RWPE1 (cell line): Measurements from ENCODE around the gene BTBD9.

Experiments used
- CTCF ChIA-PET: fragments of 350-600 bp; sonication (Branson Sonifier 250); formaldehyde crosslinking; extraction: SDS; loops from one replicate; lab custom pipeline; 2021; lab: Yijun Ruan, JAX
- POLR2A ChIA-PET: fragments of 400-600 bp; formaldehyde crosslinking; extraction: SDS; loops from one replicate; lab custom pipeline; 2020; ENCODE audit warnings: antibody characterized with exemption; ENCODE audit not compliant: low non-redundant PET; lab: Yijun Ruan, JAX
- DNase-seq: peaks from one replicate; pipeline ENCODE4 v3.0.0; 2012; ENCODE audit warnings: low spot score
- H3K27ac ChIP-seq: fragments of 450-650 bp; 2 replicates; pipeline ENCODE4 v1.5.1; 2017
- TF ChIP-seq, protein P1 (sequence below): fragments of 450-650 bp; conservative IDR thresholded peaks from 2 replicates; pipeline ENCODE4 v1.5.1; 2017; ENCODE audit warnings: low read depth, mild to moderate bottlenecking

BTBD9 gene

DNA sequence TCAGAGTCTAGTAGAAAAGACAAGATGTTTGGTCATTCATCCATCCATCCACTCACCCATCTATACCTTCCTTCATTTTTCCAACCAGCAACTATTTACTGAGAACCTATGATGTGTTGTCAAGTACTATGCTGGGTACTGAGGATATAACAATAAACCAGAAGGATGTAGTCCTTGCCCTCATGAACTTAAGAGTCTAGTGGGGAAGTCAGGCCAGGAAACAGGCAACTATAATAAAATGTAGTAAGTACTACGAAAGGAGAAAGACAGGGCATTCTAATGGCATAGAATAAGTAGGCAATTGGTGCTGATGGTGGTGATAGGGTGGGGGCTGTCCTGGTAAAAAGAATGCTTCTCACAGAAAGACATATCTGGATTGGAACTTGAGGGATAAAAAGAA, 245.7 kb downstream of the BTBD9 start:
- CTCF ChIA-PET, result no interaction called here
- POLR2A ChIA-PET, result no interaction called here
- TF ChIP-seq, protein P1, sequence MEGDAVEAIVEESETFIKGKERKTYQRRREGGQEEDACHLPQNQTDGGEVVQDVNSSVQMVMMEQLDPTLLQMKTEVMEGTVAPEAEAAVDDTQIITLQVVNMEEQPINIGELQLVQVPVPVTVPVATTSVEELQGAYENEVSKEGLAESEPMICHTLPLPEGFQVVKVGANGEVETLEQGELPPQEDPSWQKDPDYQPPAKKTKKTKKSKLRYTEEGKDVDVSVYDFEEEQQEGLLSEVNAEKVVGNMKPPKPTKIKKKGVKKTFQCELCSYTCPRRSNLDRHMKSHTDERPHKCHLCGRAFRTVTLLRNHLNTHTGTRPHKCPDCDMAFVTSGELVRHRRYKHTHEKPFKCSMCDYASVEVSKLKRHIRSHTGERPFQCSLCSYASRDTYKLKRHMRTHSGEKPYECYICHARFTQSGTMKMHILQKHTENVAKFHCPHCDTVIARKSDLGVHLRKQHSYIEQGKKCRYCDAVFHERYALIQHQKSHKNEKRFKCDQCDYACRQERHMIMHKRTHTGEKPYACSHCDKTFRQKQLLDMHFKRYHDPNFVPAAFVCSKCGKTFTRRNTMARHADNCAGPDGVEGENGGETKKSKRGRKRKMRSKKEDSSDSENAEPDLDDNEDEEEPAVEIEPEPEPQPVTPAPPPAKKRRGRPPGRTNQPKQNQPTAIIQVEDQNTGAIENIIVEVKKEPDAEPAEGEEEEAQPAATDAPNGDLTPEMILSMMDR, result no peak
- no peak for DNase-seq
- H3K27ac ChIP-seq, result no peak overlapping the region

DNA sequence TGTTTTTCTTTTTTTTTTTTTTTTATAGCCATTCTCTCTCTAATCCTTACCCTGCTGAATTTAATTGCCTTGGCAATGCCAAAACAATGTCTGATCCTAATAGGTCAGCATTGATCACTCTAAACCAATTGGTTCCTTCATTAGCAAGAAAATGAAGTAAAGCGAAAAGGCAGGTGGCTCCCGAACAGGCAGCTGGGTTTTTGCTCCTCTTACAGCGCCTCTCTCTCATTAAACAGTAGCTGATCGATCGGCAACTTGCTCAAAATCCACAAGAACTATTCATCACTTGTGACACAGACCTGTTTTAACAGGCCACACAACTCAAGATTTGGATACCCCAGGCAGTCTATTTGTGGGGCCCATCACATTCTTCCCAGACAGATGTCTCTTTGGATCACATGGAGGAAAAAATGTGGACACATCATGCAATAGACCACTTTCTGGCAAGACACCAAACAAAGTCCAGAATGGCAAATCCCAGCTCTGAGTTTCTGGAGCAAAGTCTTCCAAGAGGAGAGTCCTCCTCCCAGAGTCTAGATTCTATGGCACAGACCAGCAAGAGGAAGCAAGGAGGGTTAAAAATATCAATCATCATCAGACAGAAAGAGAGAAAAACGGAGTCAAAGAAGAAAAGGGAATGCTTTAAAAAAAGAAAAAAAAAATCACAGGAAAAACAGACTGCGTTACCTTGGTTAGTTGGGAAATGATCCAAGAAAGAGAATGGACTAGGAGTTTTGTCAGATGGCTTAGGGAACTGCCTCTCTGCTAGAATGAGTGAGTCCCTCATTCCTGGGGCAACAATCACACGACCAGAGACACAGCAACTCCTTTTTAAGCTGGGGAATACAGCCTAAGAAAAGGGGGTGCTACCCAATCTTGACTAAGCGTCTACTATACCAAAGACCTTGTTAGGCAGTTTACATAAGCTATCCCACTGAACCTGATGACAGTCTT, 247.8 kb downstream of the BTBD9 start:
- ChIA-PET POLR2A (no interaction called here), CTCF (interaction anchor here (0.6 to 0.7 kb wide), 3 partner anchors 17 to 621 kb away, joined by 3 to 7 read pairs (median 4); no protein-coding TSS in a partner anchor)
- TF ChIP-seq, protein P1, result no peak
- DNase-seq, result no peak
- H3K27ac ChIP-seq, result no peak overlapping the region

DNA sequence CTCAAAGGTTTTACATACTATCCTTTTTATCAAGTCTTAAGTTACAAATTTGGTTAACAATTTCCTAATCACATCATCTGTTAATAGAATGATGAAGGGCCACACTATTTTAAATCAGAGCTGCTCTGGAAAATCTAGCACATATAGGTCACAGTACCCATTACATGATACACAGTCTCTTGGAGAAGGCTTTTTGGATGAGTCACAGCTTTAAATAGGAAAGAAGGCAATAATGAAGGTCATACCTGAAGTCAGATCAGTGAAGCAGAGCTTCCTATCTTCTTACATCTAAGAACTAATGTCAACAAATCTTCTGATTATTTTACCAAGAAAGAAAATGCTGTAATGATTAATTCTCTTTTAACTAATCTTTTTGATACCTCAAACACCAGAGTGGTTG, 248.5 kb downstream of the BTBD9 start:
- no peak overlapping the region for H3K27ac ChIP-seq
- ChIA-PET CTCF (no interaction called here), POLR2A (no interaction called here)
- TF ChIP-seq, protein P1, result no peak
- peak; percentile 10 for DNase-seq

DNA sequence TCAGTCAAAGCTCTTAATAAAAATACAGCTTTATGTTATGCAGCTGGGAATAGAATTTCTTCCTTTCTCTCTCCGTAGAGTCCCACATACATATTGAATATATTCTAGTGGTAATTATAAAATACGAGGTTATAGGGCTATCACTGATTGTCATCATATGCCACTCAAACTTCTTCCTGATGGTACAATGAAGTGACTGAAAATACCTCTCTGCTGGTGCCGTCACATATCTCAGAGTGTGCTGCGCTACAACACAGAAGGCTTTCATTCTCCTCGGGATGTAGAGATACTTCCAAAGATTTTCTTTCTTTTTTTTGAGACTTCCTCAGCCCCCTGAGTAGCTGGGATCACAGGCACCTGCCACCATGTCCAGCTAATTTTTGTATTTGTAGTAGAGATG, 249.9 kb downstream of the BTBD9 start:
- TF ChIP-seq, protein P1, result no peak
- DNase-seq, result no peak
- ChIA-PET CTCF (interaction anchor here (0.7 kb wide), 1 partner anchor 896 kb away, joined by 3 read pairs; no protein-coding TSS in a partner anchor), POLR2A (no interaction called here)
- no peak overlapping the region for H3K27ac ChIP-seq

DNA sequence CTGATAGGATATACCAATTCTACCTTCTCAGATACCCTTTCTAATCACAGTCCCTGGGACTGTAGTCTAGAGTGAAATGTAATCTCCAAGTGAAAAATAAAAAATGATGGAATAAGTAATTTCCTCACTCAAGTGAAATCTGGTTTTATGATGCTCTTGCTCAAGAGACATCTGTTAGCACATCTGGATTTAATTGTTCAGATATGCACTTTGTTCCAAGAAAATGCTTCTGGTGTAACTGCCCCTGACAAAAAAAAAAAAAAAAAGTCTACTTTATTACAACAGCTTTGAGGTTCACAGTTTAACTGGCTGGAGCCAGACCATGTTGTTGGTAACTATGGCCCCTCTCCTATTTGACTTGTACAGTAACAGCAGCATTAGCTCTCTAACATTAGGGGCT, 251.8 kb downstream of the BTBD9 start:
- ChIA-PET POLR2A (no interaction called here), CTCF (interaction anchor here (0.5 to 0.6 kb wide), 2 partner anchors 279 to 976 kb away, joined by 3 read pairs; no protein-coding TSS in a partner anchor)
- TF ChIP-seq, protein P1, result no peak
- no peak overlapping the region for H3K27ac ChIP-seq
- DNase-seq, result no peak

DNA sequence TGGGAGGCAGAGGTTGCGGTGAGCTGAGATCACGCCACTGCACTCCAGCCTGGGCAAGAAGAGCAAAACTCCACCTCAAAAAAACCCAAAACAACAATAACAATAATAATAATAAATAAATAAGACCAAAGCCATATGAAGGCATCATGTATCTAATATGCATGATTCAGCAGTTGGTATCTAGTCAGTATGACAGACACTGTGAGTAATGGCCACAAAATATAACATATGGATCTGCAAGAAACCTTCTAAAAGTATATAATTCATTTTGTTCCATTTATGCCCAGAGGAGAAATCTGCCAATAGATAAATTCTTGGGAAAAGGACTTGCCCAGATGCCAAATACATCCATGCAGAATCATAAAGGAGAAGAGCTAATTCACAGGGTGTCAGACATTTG, 252.3 kb downstream of the BTBD9 start:
- TF ChIP-seq, protein P1, result no peak
- ChIA-PET POLR2A (no interaction called here), CTCF (no interaction called here)
- no peak overlapping the region for H3K27ac ChIP-seq
- no peak for DNase-seq
